Right renal pelvis (tissue), 4 donors: ENCODE results near the gene TESK1. TPM values are rescaled to one million over a fixed set of nuclear protein-coding genes. Genes with fewer than 3 reads are reported as not detected.
"Not testable (repeated sequence)": the region's sequence is repeated elsewhere in the genome, so short reads cannot be mapped to it uniquely, and the experiment has no call there.

ENCODE experiments used
- DNase-seq, 4 donors: peaks; one replicate each; pipeline ENCODE4 v3.0.0-alpha.2; 2013; ENCODE audit warnings: low read depth in 4 of 4, low spot score in 3 of 4, missing footprints in 1 of 4
- polyA plus RNA-seq, 4 donors: library from polyadenylated mRNA; unstranded; fragments of 120-200 nt; gene quantifications; one replicate each; pipeline ENCODE4 v1.2.1, GENCODE V29; 2013; ENCODE audit not compliant: insufficient read length in 4 of 4

The TESK1 gene
- polyA plus RNA-seq, 4 donors: 34.4 to 44.0 (median 38.9) TPM

GRCh38 chr9:35611230-35611797 lies 6.3 kb downstream of the TESK1 start:
- DNase-seq: no peak

- DNase-seq: not testable (repeated sequence)
These were observed 7.0 kb downstream of the TESK1 start for GRCh38 chr9:35612066-35612465.

GRCh38 chr9:35612843-35613242 lies 7.8 kb downstream of the TESK1 start:
- DNase-seq: no peak

- no peak for DNase-seq
These were observed 11.1 kb downstream of the TESK1 start for GRCh38 chr9:35615981-35616680.

- no peak for DNase-seq
These were observed 11.8 kb downstream of the TESK1 start for GRCh38 chr9:35616681-35617459.

GRCh38 chr9:35617548-35617947 lies 12.5 kb downstream of the TESK1 start:
- no peak for DNase-seq

GRCh38 chr9:35618325-35618727 lies 13.3 kb downstream of the TESK1 start, which contains the start of gene CD72:
TSS of gene CD72 (minus strand) at chr9:35618413. CDS start at chr9:35618303, 110 bp downstream.
- DNase-seq: no peak

- DNase-seq: no peak
These were observed 14.1 kb downstream of the TESK1 start for GRCh38 chr9:35618854-35619799.

- no peak for DNase-seq
These were observed 14.7 kb downstream of the TESK1 start for GRCh38 chr9:35619800-35620158.

GRCh38 chr9:35627575-35627974 lies 22.5 kb downstream of the TESK1 start:
- no peak for DNase-seq

- DNase-seq: no peak
These were observed 23.4 kb downstream of the TESK1 start for GRCh38 chr9:35628389-35628991.

- no peak for DNase-seq
These were observed 24.5 kb downstream of the TESK1 start for GRCh38 chr9:35629597-35629996.

- DNase-seq: no peak
These were observed 30.7 kb downstream of the TESK1 start for GRCh38 chr9:35635730-35636129.

- no peak for DNase-seq
These were observed 31.2 kb downstream of the TESK1 start for GRCh38 chr9:35636135-35636876.

- not testable (repeated sequence) for DNase-seq
These were observed 31.8 kb downstream of the TESK1 start for GRCh38 chr9:35636877-35637246.

- DNase-seq: not testable (repeated sequence)
These were observed 32.4 kb downstream of the TESK1 start for GRCh38 chr9:35637427-35637955.

- not testable (repeated sequence) for DNase-seq
These were observed 33.7 kb downstream of the TESK1 start for GRCh38 chr9:35638751-35639150.

GRCh38 chr9:35639225-35639624 lies 34.2 kb downstream of the TESK1 start:
- not testable (repeated sequence) for DNase-seq

- DNase-seq: no peak
These were observed 34.6 kb downstream of the TESK1 start for GRCh38 chr9:35639631-35640030.
